BE2C (cell line): Measurements from ENCODE around the gene USP17L11. TPM values are rescaled to one million over a fixed set of nuclear protein-coding genes. Genes with fewer than 3 reads are reported as not detected.
"Not testable (repeated sequence)": the region's sequence is repeated elsewhere in the genome, so short reads cannot be mapped to it uniquely, and the experiment has no call there.

Experiments
- DNase-seq: peaks from one replicate; pipeline ENCODE4 v3.0.0-alpha.2; 2020
- H3K27me3 ChIP-seq: fragments of 250-450 bp; sonication (Bioruptor Pico); 2 replicates; pipeline ENCODE4 v1.5.1; 2020; ENCODE audit warnings: mild to moderate bottlenecking
- H3K36me3 ChIP-seq: fragments of 250-450 bp; sonication (Bioruptor Pico); 2 replicates; pipeline ENCODE4 v1.5.1; 2020; ENCODE audit warnings: mild to moderate bottlenecking
- H3K4me1 ChIP-seq: fragments of 250-450 bp; sonication (Bioruptor Pico); 2 replicates; pipeline ENCODE4 v1.5.1; 2020
- H3K4me3 ChIP-seq: 2 replicates; pipeline ENCODE4 v1.5.1; 2011; ENCODE audit warnings: low read depth, low read length
- H3K9me3 ChIP-seq: fragments of 250-450 bp; sonication (Bioruptor Pico); 2 replicates; pipeline ENCODE4 v1.5.1; 2020
- CTCF ChIP-seq: IDR thresholded peaks from 2 replicates; pipeline ENCODE4 v1.5.1; 2012; ENCODE audit warnings: mild to moderate bottlenecking, low read depth, low read length
- polyA plus RNA-seq: library from polyadenylated mRNA; unstranded; fragments of >200 nt; gene quantifications from one replicate; pipeline ENCODE4 v1.2.1, GENCODE V29; 2012; ENCODE audit warnings: low read depth, missing spikeins; ENCODE audit not compliant: insufficient read length, insufficient read depth

The USP17L11 gene
- not detected for polyA plus RNA-seq

- not testable (repeated sequence) for H3K4me3 ChIP-seq, H3K4me1 ChIP-seq, H3K9me3 ChIP-seq, H3K27me3 ChIP-seq, DNase-seq, H3K36me3 ChIP-seq
These were observed at the start of gene USP17L11 for GRCh38 chr4:9215105-9215504. TSS of gene USP17L11 (plus strand) at chr4:9215405. CDS start at chr4:9215405, 0 bp downstream.

- TF ChIP-seq CTCF, result peak; percentile 70
- DNase-seq, result peak; percentile 63
- not testable (repeated sequence) for H3K4me3 ChIP-seq
These were observed 49.2 kb upstream of the USP17L11 start for GRCh38 chr4:9165990-9166389.

GRCh38 chr4:9169791-9170459 is 45.3 kb upstream of the USP17L11 start, which contains the start of gene FAM90A26:
TSS of gene FAM90A26 (plus strand) at chr4:9170409. CDS start at chr4:9173173, 2,764 bp downstream.
- H3K27me3 ChIP-seq, H3K4me1 ChIP-seq, H3K4me3 ChIP-seq, H3K9me3 ChIP-seq, DNase-seq, H3K36me3 ChIP-seq: not testable (repeated sequence)

More at GRCh38 chr4:9165990-9166389, 49.2 kb upstream of the USP17L11 start:
- H3K4me1 ChIP-seq, H3K36me3 ChIP-seq, H3K9me3 ChIP-seq, H3K27me3 ChIP-seq: not testable (repeated sequence)

GRCh38 chr4:9210357-9210756 is 4.8 kb upstream of the USP17L11 start, which contains the start of gene USP17L10:
TSS of gene USP17L10 (plus strand) at chr4:9210657. CDS start at chr4:9210657, 0 bp downstream.
- H3K9me3 ChIP-seq, H3K36me3 ChIP-seq, DNase-seq, H3K4me1 ChIP-seq, H3K4me3 ChIP-seq, H3K27me3 ChIP-seq: not testable (repeated sequence)

GRCh38 chr4:9214701-9215100 is 504 bp upstream of the USP17L11 start:
- not testable (repeated sequence) for H3K36me3 ChIP-seq, H3K4me1 ChIP-seq, H3K27me3 ChIP-seq, H3K9me3 ChIP-seq, DNase-seq, H3K4me3 ChIP-seq

- H3K4me3 ChIP-seq, H3K9me3 ChIP-seq: not testable (repeated sequence)
These were observed 4.6 kb downstream of the USP17L11 start, which contains the start of gene USP17L12 for GRCh38 chr4:9219852-9220251. TSS of gene USP17L12 (plus strand) at chr4:9220152. CDS start at chr4:9220152, 0 bp downstream.

GRCh38 chr4:9224596-9224995 is 9.4 kb downstream of the USP17L11 start, which contains the start of gene USP17L13:
TSS of gene USP17L13 (plus strand) at chr4:9224896. CDS start at chr4:9224896, 0 bp downstream.
- not testable (repeated sequence) for H3K36me3 ChIP-seq, H3K4me3 ChIP-seq, H3K4me1 ChIP-seq, H3K27me3 ChIP-seq, H3K9me3 ChIP-seq, DNase-seq

More at GRCh38 chr4:9219852-9220251, 4.6 kb downstream of the USP17L11 start, which contains the start of gene USP17L12:
- not testable (repeated sequence) for H3K27me3 ChIP-seq, H3K36me3 ChIP-seq, H3K4me1 ChIP-seq, DNase-seq

GRCh38 chr4:9230249-9230648 is 15.0 kb downstream of the USP17L11 start:
- DNase-seq, H3K9me3 ChIP-seq, H3K4me3 ChIP-seq, H3K36me3 ChIP-seq, H3K27me3 ChIP-seq, H3K4me1 ChIP-seq: not testable (repeated sequence)

- DNase-seq, H3K36me3 ChIP-seq, H3K27me3 ChIP-seq, H3K4me1 ChIP-seq, H3K9me3 ChIP-seq, H3K4me3 ChIP-seq: not testable (repeated sequence)
These were observed 18.9 kb downstream of the USP17L11 start, which contains the start of gene USP17L15 for GRCh38 chr4:9234085-9234484. TSS of gene USP17L15 (plus strand) at chr4:9234385. CDS start at chr4:9234385, 0 bp downstream.

GRCh38 chr4:9238461-9238860 is 23.3 kb downstream of the USP17L11 start:
- H3K27me3 ChIP-seq, H3K9me3 ChIP-seq, H3K36me3 ChIP-seq, H3K4me1 ChIP-seq, H3K4me3 ChIP-seq: not testable (repeated sequence)
- DNase-seq, result peak; percentile 18

- H3K27me3 ChIP-seq, H3K4me1 ChIP-seq, H3K4me3 ChIP-seq, H3K36me3 ChIP-seq, DNase-seq, H3K9me3 ChIP-seq: not testable (repeated sequence)
These were observed 28.4 kb downstream of the USP17L11 start, which contains the start of gene USP17L17 for GRCh38 chr4:9243579-9243978. TSS of gene USP17L17 (plus strand) at chr4:9243879. CDS start at chr4:9243879, 0 bp downstream.

GRCh38 chr4:9247953-9248680 is 32.9 kb downstream of the USP17L11 start, which contains the start of gene USP17L18:
TSS of gene USP17L18 (plus strand) at chr4:9248630. CDS start at chr4:9248630, 0 bp downstream.
- not testable (repeated sequence) for H3K4me3 ChIP-seq, H3K36me3 ChIP-seq, H3K4me1 ChIP-seq, H3K27me3 ChIP-seq, H3K9me3 ChIP-seq, DNase-seq

GRCh38 chr4:9253078-9253477 is 37.9 kb downstream of the USP17L11 start, which contains the start of gene USP17L19:
TSS of gene USP17L19 (plus strand) at chr4:9253378. CDS start at chr4:9253378, 0 bp downstream.
- H3K27me3 ChIP-seq, H3K4me3 ChIP-seq, H3K9me3 ChIP-seq, H3K36me3 ChIP-seq, DNase-seq, H3K4me1 ChIP-seq: not testable (repeated sequence)

- H3K4me3 ChIP-seq, H3K4me1 ChIP-seq, H3K27me3 ChIP-seq, H3K36me3 ChIP-seq, DNase-seq, H3K9me3 ChIP-seq: not testable (repeated sequence)
These were observed 42.6 kb downstream of the USP17L11 start, which contains the start of gene USP17L20 for GRCh38 chr4:9257824-9258223. TSS of gene USP17L20 (plus strand) at chr4:9258124. CDS start at chr4:9258124, 0 bp downstream.
